ENCODE data around the gene NXPH4.

The NXPH4 gene

GRCh38 chr12:57185403-57185802 lies 31.2 kb upstream of the NXPH4 start:
- FAIRE-seq: no peak

- no peak for FAIRE-seq
Measured at GRCh38 chr12:57185906-57186508, 30.6 kb upstream of the NXPH4 start.

- no peak for FAIRE-seq
Measured at GRCh38 chr12:57187222-57188089, 29.1 kb upstream of the NXPH4 start.

- no peak for FAIRE-seq
Measured at GRCh38 chr12:57188090-57188425, 28.5 kb upstream of the NXPH4 start.

- no peak for FAIRE-seq
Measured at GRCh38 chr12:57190037-57190436, 26.6 kb upstream of the NXPH4 start.

- FAIRE-seq: no peak
Measured at GRCh38 chr12:57190821-57191220, 25.8 kb upstream of the NXPH4 start.

- no peak for FAIRE-seq
Measured at GRCh38 chr12:57191410-57191809, 25.2 kb upstream of the NXPH4 start.

GRCh38 chr12:57192920-57193319 lies 23.7 kb upstream of the NXPH4 start:
- FAIRE-seq: no peak

GRCh38 chr12:57193706-57194245 lies 22.8 kb upstream of the NXPH4 start:
- FAIRE-seq: no peak

- no peak for FAIRE-seq
Measured at GRCh38 chr12:57194253-57194652, 22.3 kb upstream of the NXPH4 start.

- no peak for FAIRE-seq
Measured at GRCh38 chr12:57195186-57195585, 21.4 kb upstream of the NXPH4 start.

- FAIRE-seq: no peak
Measured at GRCh38 chr12:57195611-57196371, 20.8 kb upstream of the NXPH4 start.

- no peak for FAIRE-seq
Measured at GRCh38 chr12:57196439-57196838, 20.2 kb upstream of the NXPH4 start.

- no peak for FAIRE-seq
Measured at GRCh38 chr12:57196956-57197355, 19.6 kb upstream of the NXPH4 start.

- FAIRE-seq: no peak
Measured at GRCh38 chr12:57198329-57198728, 18.3 kb upstream of the NXPH4 start.

- no peak for FAIRE-seq
Measured at GRCh38 chr12:57199191-57199590, 17.4 kb upstream of the NXPH4 start.

GRCh38 chr12:57200497-57200896 lies 16.1 kb upstream of the NXPH4 start:
- no peak for FAIRE-seq

- FAIRE-seq: no peak
Measured at GRCh38 chr12:57201219-57201618, 15.4 kb upstream of the NXPH4 start.

GRCh38 chr12:57201631-57202030 lies 15.0 kb upstream of the NXPH4 start:
- FAIRE-seq: no peak

- FAIRE-seq: no peak
Measured at GRCh38 chr12:57202321-57202720, 14.3 kb upstream of the NXPH4 start.

GRCh38 chr12:57203201-57203600 lies 13.4 kb upstream of the NXPH4 start:
- no peak for FAIRE-seq

- FAIRE-seq: no peak
Measured at GRCh38 chr12:57203791-57204190, 12.8 kb upstream of the NXPH4 start.

GRCh38 chr12:57204454-57204853 lies 12.1 kb upstream of the NXPH4 start:
- FAIRE-seq: no peak

- no peak for FAIRE-seq
Measured at GRCh38 chr12:57205186-57205585, 11.4 kb upstream of the NXPH4 start.
